HEK293 (cell line): Measurements from ENCODE around the gene TP53I11.
A peak's percentile ranks its signal among the peaks of the same experiment; 100 is the strongest.

Experiments used
- CTCF ChIA-PET: fragments of 350-600 bp; formaldehyde crosslinking; extraction: SDS; loops from one replicate; lab custom pipeline; 2021; ENCODE audit warnings: antibody characterized with exemption; lab: Yijun Ruan, JAX
- POLR2A ChIA-PET: fragments of 300-600 bp; formaldehyde crosslinking; extraction: SDS; loops from one replicate; lab custom pipeline; 2020; ENCODE audit warnings: antibody characterized with exemption, inconsistent platforms; lab: Yijun Ruan, JAX
- H3K27ac ChIP-seq: fragments of 200-500 bp; sonication (Bioruptor generic); 2 replicates; pipeline ENCODE4 v1.5.1; 2014; ENCODE audit warnings: low read depth, low read length, control low read depth, inconsistent platforms; ENCODE audit errors: extremely low read depth
- H3K36me3 ChIP-seq, 2 experiments: fragments of 200-500 bp in 1 of 2; sonication (Bioruptor generic) in 1 of 2; 1 replicate in 1 of 2; 2 replicates in 1 of 2; pipeline ENCODE4 v1.5.1; 2014 to 2017; ENCODE audit warnings: inconsistent platforms in 2 of 2, low read length in 2 of 2; ENCODE audit not compliant: control insufficient read depth in 2 of 2, insufficient read depth in 1 of 2
- H3K4me1 ChIP-seq: fragments of 200-500 bp; sonication (Bioruptor generic); 2 replicates; pipeline ENCODE4 v1.5.1; 2014; ENCODE audit warnings: mild to moderate bottlenecking, low read length, inconsistent platforms; ENCODE audit not compliant: control insufficient read depth, insufficient read depth
- H3K4me3 ChIP-seq: 2 replicates; pipeline ENCODE4 v1.5.1; 2011; ENCODE audit warnings: low read depth, mild to moderate bottlenecking, control low read depth, low read length, moderate library complexity
- H3K9me3 ChIP-seq: fragments of 200-500 bp; sonication (Bioruptor generic); 2 replicates; pipeline ENCODE4 v1.5.1; 2014; ENCODE audit warnings: low read depth, low read length, inconsistent platforms; ENCODE audit not compliant: control insufficient read depth, insufficient read depth
- EGR2 ChIP-seq: fragments of 450-650 bp; formaldehyde crosslinking; IDR thresholded peaks from 2 replicates; pipeline ENCODE4 v1.5.1; 2016; ENCODE audit warnings: low read depth, missing biosample characterization, missing genetic modification characterization
- GLIS2 ChIP-seq: fragments of 450-650 bp; formaldehyde crosslinking; IDR thresholded peaks from 2 replicates; pipeline ENCODE4 v1.5.1; 2016; ENCODE audit warnings: missing biosample characterization, missing genetic modification characterization
- KLF1 ChIP-seq: fragments of 450-650 bp; formaldehyde crosslinking; IDR thresholded peaks from 2 replicates; pipeline ENCODE4 v1.5.1; 2016; ENCODE audit warnings: missing biosample characterization, missing genetic modification characterization
- KLF7 ChIP-seq: fragments of 450-650 bp; formaldehyde crosslinking; IDR thresholded peaks from 2 replicates; pipeline ENCODE4 v1.5.1; 2016; ENCODE audit warnings: missing biosample characterization, missing genetic modification characterization, borderline replicate concordance
- OVOL3 ChIP-seq: fragments of 450-650 bp; formaldehyde crosslinking; IDR thresholded peaks from 2 replicates; pipeline ENCODE4 v1.5.1; 2016; ENCODE audit warnings: missing biosample characterization, missing genetic modification characterization
- RBAK ChIP-seq: fragments of 450-650 bp; formaldehyde crosslinking; IDR thresholded peaks from 2 replicates; pipeline ENCODE4 v1.5.1; 2016; ENCODE audit warnings: missing biosample characterization, missing genetic modification characterization
- SCRT2 ChIP-seq: fragments of 450-650 bp; formaldehyde crosslinking; IDR thresholded peaks from 2 replicates; pipeline ENCODE4 v1.5.1; 2016; ENCODE audit warnings: missing biosample characterization, missing genetic modification characterization
- SP3 ChIP-seq: fragments of 450-650 bp; formaldehyde crosslinking; IDR thresholded peaks from 2 replicates; pipeline ENCODE4 v1.5.1; 2016; ENCODE audit warnings: missing biosample characterization, missing genetic modification characterization
- ZBTB48 ChIP-seq: fragments of 450-650 bp; formaldehyde crosslinking; IDR thresholded peaks from 2 replicates; pipeline ENCODE4 v1.5.1; 2016; ENCODE audit warnings: missing biosample characterization, missing genetic modification characterization
- ZBTB49 ChIP-seq: fragments of 450-650 bp; formaldehyde crosslinking; IDR thresholded peaks from 2 replicates; pipeline ENCODE4 v1.5.1; 2016; ENCODE audit warnings: missing biosample characterization, missing genetic modification characterization, low read depth
- ZFP3 ChIP-seq: fragments of 450-650 bp; formaldehyde crosslinking; IDR thresholded peaks from 2 replicates; pipeline ENCODE4 v1.5.1; 2016; ENCODE audit warnings: low read depth, missing biosample characterization, missing genetic modification characterization
- ZIC2 ChIP-seq: fragments of 450-650 bp; formaldehyde crosslinking; IDR thresholded peaks from 2 replicates; pipeline ENCODE4 v1.5.1; 2016; ENCODE audit warnings: missing biosample characterization, missing genetic modification characterization
- ZNF112 ChIP-seq: fragments of 450-650 bp; formaldehyde crosslinking; IDR thresholded peaks from 2 replicates; pipeline ENCODE4 v1.5.0; 2017; ENCODE audit warnings: missing biosample characterization, missing genetic modification characterization
- ZNF148 ChIP-seq: fragments of 450-650 bp; formaldehyde crosslinking; IDR thresholded peaks from 2 replicates; pipeline ENCODE4 v1.5.0; 2017; ENCODE audit warnings: missing biosample characterization, missing genetic modification characterization, borderline replicate concordance
- ZNF23 ChIP-seq: fragments of 450-650 bp; formaldehyde crosslinking; IDR thresholded peaks from 2 replicates; pipeline ENCODE4 v1.5.1; 2016; ENCODE audit warnings: missing biosample characterization, missing genetic modification characterization, borderline replicate concordance
- ZNF335 ChIP-seq: fragments of 450-650 bp; formaldehyde crosslinking; conservative IDR thresholded peaks from 2 replicates; pipeline ENCODE4 v1.5.1; 2016; ENCODE audit warnings: missing biosample characterization, missing genetic modification characterization
- ZNF354C ChIP-seq: fragments of 450-650 bp; formaldehyde crosslinking; IDR thresholded peaks from 2 replicates; pipeline ENCODE4 v1.5.1; 2016; ENCODE audit warnings: missing biosample characterization, missing genetic modification characterization, low read depth, borderline replicate concordance
- ZNF48 ChIP-seq: fragments of 450-650 bp; formaldehyde crosslinking; IDR thresholded peaks from 2 replicates; pipeline ENCODE4 v1.5.1; 2016; ENCODE audit warnings: missing biosample characterization, missing genetic modification characterization
- ZNF488 ChIP-seq: fragments of 450-650 bp; formaldehyde crosslinking; IDR thresholded peaks from 2 replicates; pipeline ENCODE4 v1.5.1; 2016; ENCODE audit warnings: missing biosample characterization, missing genetic modification characterization
- ZNF837 ChIP-seq: fragments of 450-650 bp; formaldehyde crosslinking; IDR thresholded peaks from 2 replicates; pipeline ENCODE4 v1.5.1; 2016; ENCODE audit warnings: missing biosample characterization, missing genetic modification characterization
- TF ChIP-seq, protein P1 (sequence below): fragments of 450-650 bp; formaldehyde crosslinking; IDR thresholded peaks from 2 replicates; pipeline ENCODE4 v1.5.1; 2017; ENCODE audit warnings: missing biosample characterization, missing genetic modification characterization

TP53I11 gene

DNA sequence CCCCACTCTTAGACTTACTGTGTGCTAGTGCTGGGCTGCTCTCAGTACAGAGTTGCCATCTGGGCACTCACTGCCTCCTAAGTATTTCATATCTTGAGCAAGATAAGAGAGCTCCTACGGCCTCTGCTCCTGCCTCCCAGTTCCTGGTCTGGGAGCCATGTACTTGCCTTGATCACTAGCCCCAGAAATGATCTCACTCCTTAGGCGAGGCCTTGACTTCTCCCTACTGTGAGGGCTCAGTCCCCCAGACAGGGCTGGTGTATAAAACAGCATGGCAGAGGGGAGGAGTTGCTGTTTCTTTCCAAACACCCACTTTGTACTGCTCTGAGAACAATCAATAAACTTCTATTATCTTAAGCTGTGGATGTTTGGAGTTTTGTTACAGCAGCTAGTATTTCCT is 47.4 kb upstream of the TP53I11 start:
- Histone ChIP-seq H3K9me3 (no peaks in the 10 kb centered on the region), H3K27ac (no peak overlapping the region), H3K4me3 (no peak overlapping the region), H3K4me1 (no peaks in the 10 kb centered on the region), H3K36me3 (no peaks in the 10 kb centered on the region)
- TF ChIP-seq ZBTB48 (tag by site-specific recombination) = no peak
- peak; percentile 77 for TF ChIP-seq ZIC2 (tag by site-specific recombination)
- ChIA-PET CTCF (interaction anchor here (0.7 to 2.0 kb wide), 3 partner anchors 21 to 62 kb away, joined by 3 to 7 read pairs (median 3); no protein-coding TSS in a partner anchor), POLR2A (interaction anchor here (0.5 kb wide), 1 partner anchor 362 kb away, joined by 4 read pairs; no protein-coding TSS in a partner anchor)

GRCh38 chr11:44997566-44997965 is 46.9 kb upstream of the TP53I11 start:
- H3K4me3 ChIP-seq = no peak overlapping the region
- POLR2A ChIA-PET = no interaction called here
- H3K36me3 ChIP-seq = no peaks in the 10 kb centered on the region
- H3K4me1 ChIP-seq = no peaks in the 10 kb centered on the region
- H3K9me3 ChIP-seq = no peaks in the 10 kb centered on the region
- TF ChIP-seq SP3 (tag by site-specific recombination) (no peak), ZFP3 (tag by site-specific recombination) (no peak), ZNF837 (no peak), KLF1 (tag by site-specific recombination) (no peak), ZNF23 (tag by site-specific recombination) (no peak), SCRT2 (tag by site-specific recombination) (no peak), ZBTB49 (tag by site-specific recombination) (no peak), ZNF148 (no peak), RBAK (tag by site-specific recombination) (no peak), ZNF48 (tag by site-specific recombination) (no peak), KLF7 (tag by site-specific recombination) (no peak), EGR2 (tag by site-specific recombination) (no peak)
- CTCF ChIA-PET = interaction anchor here (0.7 kb wide), 1 partner anchor 47 kb away, joined by 3 read pairs; no protein-coding TSS in a partner anchor
- no peak overlapping the region for H3K27ac ChIP-seq

DNA sequence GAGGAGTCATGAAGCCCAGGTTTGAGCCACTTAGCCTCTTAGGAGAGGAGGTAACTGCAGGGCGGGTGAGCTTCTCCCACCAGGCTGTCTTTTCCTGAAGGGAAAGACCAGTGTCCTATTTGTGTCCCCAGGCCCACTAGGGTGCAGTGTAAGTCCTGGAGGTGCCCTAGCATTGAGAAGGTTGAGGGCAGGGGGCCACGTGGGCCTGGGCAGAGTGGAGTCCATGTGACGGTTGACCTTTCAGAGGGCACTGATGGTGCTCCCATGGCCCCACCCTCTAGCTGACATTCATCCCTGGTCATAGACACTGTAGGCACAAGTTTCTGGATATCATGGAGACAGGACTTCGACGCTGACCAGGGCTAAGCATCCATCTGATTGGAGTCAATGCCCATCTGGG is 44.1 kb upstream of the TP53I11 start:
- H3K4me3 ChIP-seq = no peak overlapping the region
- CTCF ChIA-PET = interaction anchor here (1.2 kb wide), 1 partner anchor 31 kb away, joined by 3 read pairs; no protein-coding TSS in a partner anchor
- POLR2A ChIA-PET = no interaction called here
- no peaks in the 10 kb centered on the region for H3K4me1 ChIP-seq
- H3K27ac ChIP-seq = no peak overlapping the region
- H3K9me3 ChIP-seq = no peaks in the 10 kb centered on the region
- no peaks in the 10 kb centered on the region for H3K36me3 ChIP-seq
- no peak for TF ChIP-seq ZIC2 (tag by site-specific recombination)
- TF ChIP-seq GLIS2 = no peak
- TF ChIP-seq ZNF335 (tag by site-specific recombination) = no peak
- TF ChIP-seq OVOL3 (tag by site-specific recombination) = no peak
- TF ChIP-seq ZNF354C (tag by site-specific recombination) = no peak
- no peak for TF ChIP-seq ZNF112 (tag by site-specific recombination)
- TF ChIP-seq ZNF488 = no peak
- TF ChIP-seq, protein P1, sequence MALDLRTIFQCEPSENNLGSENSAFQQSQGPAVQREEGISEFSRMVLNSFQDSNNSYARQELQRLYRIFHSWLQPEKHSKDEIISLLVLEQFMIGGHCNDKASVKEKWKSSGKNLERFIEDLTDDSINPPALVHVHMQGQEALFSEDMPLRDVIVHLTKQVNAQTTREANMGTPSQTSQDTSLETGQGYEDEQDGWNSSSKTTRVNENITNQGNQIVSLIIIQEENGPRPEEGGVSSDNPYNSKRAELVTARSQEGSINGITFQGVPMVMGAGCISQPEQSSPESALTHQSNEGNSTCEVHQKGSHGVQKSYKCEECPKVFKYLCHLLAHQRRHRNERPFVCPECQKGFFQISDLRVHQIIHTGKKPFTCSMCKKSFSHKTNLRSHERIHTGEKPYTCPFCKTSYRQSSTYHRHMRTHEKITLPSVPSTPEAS = no peak
- TF ChIP-seq ZNF148 = no peak
